PFSK-1 (cell line): ENCODE results near the gene THSD8. TPM values are rescaled to one million over a fixed set of nuclear protein-coding genes. Genes with fewer than 3 reads are reported as not detected.

Experiments
- FOXP2 ChIP-seq: optimal IDR thresholded peaks from 2 replicates; pipeline ENCODE3; 2011; ENCODE audit warnings: borderline replicate concordance, control low read depth, inconsistent platforms; ENCODE audit not compliant: insufficient read depth; ENCODE audit errors: extremely low read length, extremely low read depth
- POLR2AphosphoS5 ChIP-seq: IDR thresholded peaks from 2 replicates; pipeline ENCODE4 v1.6.1; 2012; ENCODE audit warnings: low read depth, mild to moderate bottlenecking, control low read depth, low read length, moderate library complexity
- REST ChIP-seq, 2 experiments: IDR thresholded peaks; 2 replicates each; pipeline versions ENCODE4 v1.6.1 to v1.8.0; 2011 to 2012; ENCODE audit warnings: low read depth in 2 of 2, low read length in 2 of 2, control low read depth in 1 of 2, inconsistent platforms in 1 of 2, mild to moderate bottlenecking in 1 of 2, moderate library complexity in 1 of 2; ENCODE audit not compliant: insufficient read depth in 1 of 2
- SIN3A ChIP-seq: IDR thresholded peaks from 2 replicates; pipeline ENCODE4 v1.6.1; 2012; ENCODE audit warnings: mild to moderate bottlenecking, low read length, moderate library complexity, borderline replicate concordance; ENCODE audit not compliant: insufficient read depth
- TAF1 ChIP-seq: IDR thresholded peaks from 2 replicates; pipeline ENCODE4 v1.6.1; 2012; ENCODE audit warnings: low read length, control low read depth, borderline replicate concordance; ENCODE audit not compliant: insufficient read depth
- polyA plus RNA-seq: library from polyadenylated mRNA; unstranded; fragments of >200 nt; gene quantifications from one replicate; pipeline ENCODE4 v1.2.1, GENCODE V29; 2012; ENCODE audit warnings: low read depth, missing spikeins; ENCODE audit not compliant: insufficient read length

THSD8 gene
- polyA plus RNA-seq: 9.4 TPM

DNA sequence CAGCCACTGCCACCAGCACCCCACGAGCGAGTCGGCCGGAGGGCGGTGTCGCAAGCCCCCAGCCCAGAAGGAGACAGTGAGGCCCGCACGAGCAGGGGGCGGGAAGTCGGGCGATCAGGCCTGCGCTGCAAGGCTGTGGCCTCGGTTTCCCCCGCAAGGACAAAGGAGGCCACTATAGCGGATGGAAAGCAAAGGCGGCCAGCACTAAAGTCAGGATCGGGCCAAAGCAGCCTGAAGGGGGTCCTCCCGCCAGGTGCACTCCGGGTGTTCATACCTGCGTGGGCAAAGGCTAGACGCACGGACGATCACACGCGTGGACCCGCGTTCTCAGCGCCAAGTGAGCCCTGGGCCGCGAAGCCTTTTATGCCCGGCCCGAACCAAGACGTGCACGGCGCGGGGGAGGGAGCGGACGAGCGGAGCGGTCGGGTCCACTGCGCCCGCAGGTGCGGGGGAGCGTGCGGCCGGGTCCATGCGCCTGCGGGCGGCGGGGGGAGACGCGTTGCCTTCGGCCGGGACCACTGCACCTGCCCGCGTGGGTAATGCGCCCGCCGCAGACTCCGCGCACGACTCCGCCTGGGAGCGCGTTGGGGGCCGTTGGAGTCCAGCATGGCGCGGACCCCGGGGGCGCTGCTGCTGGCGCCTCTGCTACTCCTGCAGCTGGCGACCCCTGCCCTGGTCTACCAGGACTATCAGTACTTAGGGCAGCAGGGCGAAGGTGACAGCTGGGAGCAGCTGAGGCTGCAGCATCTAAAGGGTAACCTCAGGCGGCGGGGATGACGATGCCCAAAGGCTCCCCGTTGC lies at the start of gene THSD8, which contains the start of gene PRDX2:
TSS of gene THSD8 (plus strand) at position 604 of the 801 bp plus-strand sequence. CDS start at position 607, 3 bp downstream.
TSS of gene PRDX2 (minus strand) at position 335 of the 801 bp plus-strand sequence. CDS start 539 bp downstream, outside the sequence.
- TF ChIP-seq POLR2AphosphoS5: peak; percentile 99
- peak; percentile 92 for TF ChIP-seq TAF1
- peak; percentile 85 for TF ChIP-seq FOXP2
- peak; percentile 16 to 67; a peak in 2 of 4 replicates for TF ChIP-seq REST (IDR thresholded peaks at IDR 0.05; ENCODE audit: insufficient read depth in 1 of 2, low read depth in 2 of 2, low read length in 2 of 2)
- peak; percentile 91 for TF ChIP-seq SIN3A

- TF ChIP-seq TAF1 (no peak), REST (IDR thresholded peaks at IDR 0.05; ENCODE audit: insufficient read depth in 1 of 2, low read depth in 2 of 2, low read length in 2 of 2) (no peak), POLR2AphosphoS5 (no peak), FOXP2 (no peak), SIN3A (no peak)
Measured at GRCh38 chr19:12754465-12755196, 47.2 kb upstream of the THSD8 start.

DNA sequence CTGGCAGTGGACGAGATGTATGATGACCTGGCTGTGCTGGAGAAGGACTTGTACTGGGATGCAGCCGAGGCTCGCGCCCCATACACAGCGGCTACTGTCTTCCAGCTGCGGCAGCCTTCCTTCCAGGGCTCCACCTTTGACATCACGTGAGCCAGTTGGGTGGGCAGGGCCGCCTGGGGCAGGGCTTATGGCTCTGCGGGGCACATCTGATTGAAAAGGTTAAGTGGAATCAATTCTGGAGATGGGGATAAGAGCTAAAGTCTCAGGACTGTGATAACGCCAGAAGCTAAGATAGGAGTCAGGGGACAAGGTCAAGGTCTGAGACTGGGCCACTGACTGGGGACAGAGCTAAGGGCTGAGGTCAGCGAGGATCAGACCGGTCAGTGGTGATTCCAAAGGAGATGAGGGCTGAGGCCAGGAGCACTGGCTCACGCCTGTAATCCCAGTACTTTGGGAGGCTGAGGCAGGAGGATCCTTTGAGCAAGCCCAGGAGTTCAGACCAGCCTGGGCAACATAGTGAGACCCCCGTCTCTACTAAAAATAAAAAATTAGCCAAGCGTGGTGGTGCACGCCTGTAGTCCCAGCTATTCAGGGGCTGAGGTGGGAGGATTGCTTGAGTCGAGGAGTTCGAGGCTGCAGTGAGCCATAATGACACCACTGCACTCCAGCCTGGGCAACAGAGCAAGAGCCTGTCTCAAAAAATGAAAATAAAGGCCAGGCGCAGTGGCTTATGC lies 45.6 kb upstream of the THSD8 start:
- no peak for TF ChIP-seq POLR2AphosphoS5
- no peak for TF ChIP-seq TAF1
- TF ChIP-seq FOXP2: no peak
- no peak for TF ChIP-seq REST (IDR thresholded peaks at IDR 0.05; ENCODE audit: insufficient read depth in 1 of 2, low read depth in 2 of 2, low read length in 2 of 2)
- TF ChIP-seq SIN3A: no peak

- TF ChIP-seq SIN3A (no peak), TAF1 (no peak), FOXP2 (no peak), REST (IDR thresholded peaks at IDR 0.05; ENCODE audit: insufficient read depth in 1 of 2, low read depth in 2 of 2, low read length in 2 of 2) (no peak), POLR2AphosphoS5 (no peak)
Measured at GRCh38 chr19:12757544-12758274, 44.2 kb upstream of the THSD8 start.
